Measurements from ENCODE around the gene GATD1.

GATD1 gene

DNA sequence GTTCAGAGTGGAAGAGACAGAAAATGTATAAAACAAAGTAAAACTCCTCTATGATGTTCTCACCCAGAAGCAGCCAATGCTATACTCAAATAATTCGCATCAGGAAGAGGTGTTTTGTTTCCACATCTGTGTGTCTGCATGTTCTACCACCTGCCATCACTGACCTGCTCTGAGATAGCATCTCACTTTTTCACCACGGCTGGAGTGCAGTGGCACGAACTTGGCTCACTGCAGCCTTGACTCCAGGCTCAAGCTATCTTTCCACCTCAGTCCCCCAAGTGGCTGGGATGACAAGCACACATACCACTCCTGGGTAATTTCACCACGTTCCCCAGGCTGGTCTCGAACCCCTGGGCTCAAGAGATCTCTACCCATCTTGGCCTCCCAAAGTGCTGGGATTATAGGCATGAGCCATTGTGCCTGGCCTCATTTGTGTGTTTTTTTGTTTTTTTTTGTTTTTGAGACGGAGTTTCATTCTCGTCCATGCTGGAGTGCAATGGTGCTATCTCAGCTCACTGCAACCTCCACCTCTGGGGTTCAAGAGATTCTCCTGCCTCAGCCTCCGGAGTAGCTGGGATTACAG is 15.7 kb downstream of the GATD1 start:
- DNase-seq (ENCODE audit: extremely low read depth, low read depth): no peak
- H3K4me3 ChIP-seq (replicated peaks; ENCODE audit: low read depth, low read length): no peak overlapping the region
- TF ChIP-seq, protein P1, sequence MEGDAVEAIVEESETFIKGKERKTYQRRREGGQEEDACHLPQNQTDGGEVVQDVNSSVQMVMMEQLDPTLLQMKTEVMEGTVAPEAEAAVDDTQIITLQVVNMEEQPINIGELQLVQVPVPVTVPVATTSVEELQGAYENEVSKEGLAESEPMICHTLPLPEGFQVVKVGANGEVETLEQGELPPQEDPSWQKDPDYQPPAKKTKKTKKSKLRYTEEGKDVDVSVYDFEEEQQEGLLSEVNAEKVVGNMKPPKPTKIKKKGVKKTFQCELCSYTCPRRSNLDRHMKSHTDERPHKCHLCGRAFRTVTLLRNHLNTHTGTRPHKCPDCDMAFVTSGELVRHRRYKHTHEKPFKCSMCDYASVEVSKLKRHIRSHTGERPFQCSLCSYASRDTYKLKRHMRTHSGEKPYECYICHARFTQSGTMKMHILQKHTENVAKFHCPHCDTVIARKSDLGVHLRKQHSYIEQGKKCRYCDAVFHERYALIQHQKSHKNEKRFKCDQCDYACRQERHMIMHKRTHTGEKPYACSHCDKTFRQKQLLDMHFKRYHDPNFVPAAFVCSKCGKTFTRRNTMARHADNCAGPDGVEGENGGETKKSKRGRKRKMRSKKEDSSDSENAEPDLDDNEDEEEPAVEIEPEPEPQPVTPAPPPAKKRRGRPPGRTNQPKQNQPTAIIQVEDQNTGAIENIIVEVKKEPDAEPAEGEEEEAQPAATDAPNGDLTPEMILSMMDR (IDR thresholded peaks at IDR 0.05; ENCODE audit: low read depth, low read length, missing control alignments): no peak

DNA sequence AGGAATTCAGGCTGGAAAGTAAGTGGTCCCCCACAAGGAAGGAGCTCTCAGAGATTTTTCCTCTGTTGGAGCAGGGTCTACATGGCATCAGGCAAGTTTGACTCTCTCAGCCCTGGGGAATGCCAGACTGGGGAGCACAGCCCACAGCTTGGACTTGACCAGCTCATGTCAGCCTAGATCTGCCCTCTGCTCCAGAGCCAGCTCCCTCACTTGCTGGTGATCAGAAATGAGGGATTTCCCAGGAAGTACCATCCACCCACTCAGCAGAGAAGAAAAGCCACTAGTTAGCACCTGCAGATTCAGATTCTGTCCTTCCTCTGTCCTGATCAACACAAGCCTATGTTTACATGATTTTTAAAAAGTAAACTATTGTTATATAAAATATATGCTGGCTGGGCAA is 17.1 kb downstream of the GATD1 start:
- no peak overlapping the region for H3K4me3 ChIP-seq (replicated peaks; ENCODE audit: low read depth, low read length)
- TF ChIP-seq, protein P1 (IDR thresholded peaks at IDR 0.05; ENCODE audit: low read depth, low read length, missing control alignments): no peak
- no peak for DNase-seq (ENCODE audit: extremely low read depth, low read depth)

- DNase-seq (ENCODE audit: extremely low read depth, low read depth): no peak
- H3K4me3 ChIP-seq (replicated peaks; ENCODE audit: low read depth, low read length): no peak overlapping the region
- TF ChIP-seq, protein P1 (IDR thresholded peaks at IDR 0.05; ENCODE audit: low read depth, low read length, missing control alignments): no peak
These were observed 27.6 kb downstream of the GATD1 start for GRCh38 chr11:749731-750130.

GRCh38 chr11:748007-748359 is 29.3 kb downstream of the GATD1 start:
- no peak for DNase-seq (ENCODE audit: extremely low read depth, low read depth)
- TF ChIP-seq, protein P1 (IDR thresholded peaks at IDR 0.05; ENCODE audit: low read depth, low read length, missing control alignments): no peak
- peak overlapping the region; percentile 88 for H3K4me3 ChIP-seq (replicated peaks; ENCODE audit: low read depth, low read length)

- peak within 1 kb of the TSS; percentile 88 for H3K4me3 ChIP-seq (replicated peaks; ENCODE audit: low read depth, low read length)
- TF ChIP-seq, protein P1 (IDR thresholded peaks at IDR 0.05; ENCODE audit: low read depth, low read length, missing control alignments): no peak
- peak; percentile 33 for DNase-seq (ENCODE audit: extremely low read depth, low read depth)
These were observed 29.9 kb downstream of the GATD1 start, which contains the start of gene TALDO1 for GRCh38 chr11:747158-748006. Gene TALDO1 (plus strand): TSS chr11:747464. CDS start chr11:747482, 18 bp downstream.

DNA sequence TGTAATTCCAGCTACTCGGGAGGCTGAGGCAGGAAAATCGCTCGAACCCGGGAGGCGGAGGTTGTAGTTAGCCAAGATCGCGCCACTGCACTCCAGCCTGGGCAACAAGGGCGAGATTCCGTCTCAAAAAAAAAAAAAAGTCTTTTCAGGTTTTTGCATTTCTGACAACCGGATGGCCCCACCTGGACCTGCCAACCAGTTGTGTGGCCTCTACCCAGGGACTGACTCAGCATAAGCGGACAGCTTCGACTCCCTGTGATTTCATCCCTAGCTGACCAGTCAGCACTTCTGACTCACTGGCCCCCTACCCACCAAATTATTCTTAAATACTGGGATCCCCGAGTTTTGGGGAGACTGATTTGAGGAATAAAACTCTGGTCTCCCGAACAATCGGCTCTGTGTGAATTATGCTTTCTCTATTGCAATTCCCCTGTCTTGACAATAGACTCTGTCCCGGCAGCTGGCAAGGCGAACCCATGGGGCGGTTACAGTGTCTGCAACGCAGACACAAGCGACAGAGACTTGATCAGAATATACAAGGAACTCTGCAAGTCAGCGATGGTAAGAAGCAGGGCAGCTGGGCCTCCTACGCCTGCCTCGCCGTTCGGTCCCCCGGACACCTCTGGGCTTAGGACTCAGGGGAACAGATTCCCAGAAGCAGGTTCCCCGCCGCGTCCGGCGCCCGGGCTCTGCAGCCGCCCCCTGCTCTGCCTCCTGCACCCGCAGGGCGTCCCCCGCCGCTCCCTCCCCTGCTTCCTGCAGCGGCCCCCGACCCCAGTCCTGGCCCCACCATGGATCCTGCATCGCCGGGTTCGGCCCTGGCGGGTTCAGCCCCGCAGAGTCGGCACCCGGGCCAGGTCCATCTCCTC is 30.8 kb downstream of the GATD1 start:
- DNase-seq (ENCODE audit: extremely low read depth, low read depth): no peak
- H3K4me3 ChIP-seq (replicated peaks; ENCODE audit: low read depth, low read length): peak overlapping the region; percentile 88
- TF ChIP-seq, protein P1 (IDR thresholded peaks at IDR 0.05; ENCODE audit: low read depth, low read length, missing control alignments): no peak
